H9 (cell line): ENCODE measurements around the gene SRXN1. TPM values are rescaled to one million over a fixed set of nuclear protein-coding genes. Genes with fewer than 3 reads are reported as not detected.

Experiments used
- DNase-seq: peaks from one replicate; pipeline ENCODE4 v3.0.0-alpha.2; 2017
- H2AFZ ChIP-seq: one replicate; pipeline ENCODE4 v1.6.1; 2013; ENCODE audit warnings: mild to moderate bottlenecking, low read length, control low read depth, moderate library complexity
- H2AK5ac ChIP-seq: 2 replicates; pipeline ENCODE4 v1.6.1; 2013; ENCODE audit warnings: low read length, control low read depth, mixed read lengths; ENCODE audit not compliant: insufficient read length
- H2BK120ac ChIP-seq: one replicate; pipeline ENCODE4 v1.6.1; 2013; ENCODE audit warnings: low read depth, mild to moderate bottlenecking, low read length, control low read depth, inconsistent platforms; ENCODE audit not compliant: poor library complexity, severe bottlenecking
- H2BK12ac ChIP-seq: 2 replicates; pipeline ENCODE4 v1.6.1; 2013; ENCODE audit warnings: low read length, control low read depth, mixed read lengths, low read depth; ENCODE audit not compliant: insufficient read length
- H2BK15ac ChIP-seq: 2 replicates; pipeline ENCODE4 v1.6.1; 2013; ENCODE audit warnings: low read depth, low read length, control low read depth
- H2BK20ac ChIP-seq: one replicate; pipeline ENCODE4 v1.6.1; 2013; ENCODE audit warnings: low read depth, mild to moderate bottlenecking, low read length, control low read depth, inconsistent platforms; ENCODE audit not compliant: poor library complexity, severe bottlenecking
- H2BK5ac ChIP-seq: 2 replicates; pipeline ENCODE4 v1.6.1; 2013; ENCODE audit warnings: low read length, control low read depth, mixed read lengths; ENCODE audit not compliant: insufficient read length
- H3K14ac ChIP-seq: 2 replicates; pipeline ENCODE4 v1.6.1; 2013; ENCODE audit warnings: low read length, control low read depth; ENCODE audit not compliant: insufficient read depth
- H3K18ac ChIP-seq: 2 replicates; pipeline ENCODE4 v1.6.1; 2013; ENCODE audit warnings: low read depth, mild to moderate bottlenecking, mixed read lengths, low read length, control low read depth; ENCODE audit not compliant: insufficient read length
- H3K23ac ChIP-seq: 2 replicates; pipeline ENCODE4 v1.6.1; 2013; ENCODE audit warnings: low read length, control low read depth, mixed read lengths, low read depth; ENCODE audit not compliant: insufficient read length
- H3K23me2 ChIP-seq: 2 replicates; pipeline ENCODE4 v1.6.1; 2013; ENCODE audit warnings: low read depth, mild to moderate bottlenecking, mixed read lengths, low read length, control low read depth; ENCODE audit not compliant: insufficient read length, poor library complexity, severe bottlenecking
- H3K27ac ChIP-seq: 2 replicates; pipeline ENCODE4 v1.5.1; 2013; ENCODE audit warnings: low read length, control low read depth, mixed read lengths, low read depth; ENCODE audit not compliant: insufficient read length
- H3K27me3 ChIP-seq: 2 replicates; pipeline ENCODE4 v1.6.1; 2013; ENCODE audit warnings: low read length, control low read depth, inconsistent platforms; ENCODE audit not compliant: insufficient read depth
- H3K4ac ChIP-seq: 2 replicates; pipeline ENCODE4 v1.6.1; 2013; ENCODE audit warnings: low read depth, mild to moderate bottlenecking, control low read depth, inconsistent platforms, low read length, moderate library complexity
- H3K4me1 ChIP-seq: 2 replicates; pipeline ENCODE4 v1.6.1; 2013; ENCODE audit warnings: low read length, control low read depth, inconsistent platforms; ENCODE audit not compliant: insufficient read depth
- H3K4me2 ChIP-seq: 2 replicates; pipeline ENCODE4 v1.6.1; 2013; ENCODE audit warnings: low read length, control low read depth, mixed read lengths; ENCODE audit not compliant: insufficient read length, insufficient read depth
- H3K56ac ChIP-seq: 2 replicates; pipeline ENCODE4 v1.6.1; 2013; ENCODE audit warnings: low read depth, mild to moderate bottlenecking, mixed read lengths, low read length, control low read depth; ENCODE audit not compliant: insufficient read length
- H3K79me1 ChIP-seq: 2 replicates; pipeline ENCODE4 v1.6.1; 2013; ENCODE audit warnings: low read depth, mild to moderate bottlenecking, moderate library complexity, low read length, control low read depth, inconsistent platforms; ENCODE audit not compliant: insufficient read depth, poor library complexity, severe bottlenecking
- H3K79me2 ChIP-seq: 2 replicates; pipeline ENCODE4 v1.6.1; 2013; ENCODE audit warnings: low read length, control low read depth, inconsistent platforms; ENCODE audit not compliant: insufficient read depth
- H3K9ac ChIP-seq: 2 replicates; pipeline ENCODE4 v1.6.1; 2013; ENCODE audit warnings: low read length, control low read depth, mixed read lengths; ENCODE audit not compliant: insufficient read length; ENCODE audit errors: extremely low read depth
- H3K9me3 ChIP-seq: one replicate; pipeline ENCODE4 v1.6.1; 2013; ENCODE audit warnings: low read depth, low read length, inconsistent platforms; ENCODE audit not compliant: control insufficient read depth
- H3T11ph ChIP-seq: one replicate; pipeline ENCODE4 v1.6.1; 2013; ENCODE audit warnings: mild to moderate bottlenecking, low read length, control low read depth, inconsistent platforms
- H4K20me1 ChIP-seq: one replicate; pipeline ENCODE4 v1.6.1; 2013; ENCODE audit not compliant: control insufficient read depth, insufficient read length, insufficient read depth
- H4K5ac ChIP-seq: 2 replicates; pipeline ENCODE4 v1.6.1; 2013; ENCODE audit warnings: low read depth, mild to moderate bottlenecking, mixed read lengths, low read length, control low read depth; ENCODE audit not compliant: insufficient read length
- H4K8ac ChIP-seq: replicated peaks from 2 replicates; pipeline ENCODE4 v1.6.1; 2013; ENCODE audit warnings: low read length, control low read depth, mixed read lengths, low read depth; ENCODE audit not compliant: insufficient read length
- H4K91ac ChIP-seq: 2 replicates; pipeline ENCODE4 v1.6.1; 2013; ENCODE audit warnings: low read depth, mild to moderate bottlenecking, moderate library complexity, mixed read lengths, low read length, control low read depth; ENCODE audit not compliant: insufficient read length
- H3K27ac Mint-ChIP-seq, 3 experiments: 2 replicates in 2 of 3; 3 replicates in 1 of 3; pipeline ENCODE4 v1.8.0; 2020 to 2021; ENCODE audit warnings: mixed read lengths in 3 of 3, mild to moderate bottlenecking in 1 of 3, moderate library complexity in 1 of 3
- H3K27me3 Mint-ChIP-seq: 2 replicates; pipeline ENCODE4 v1.8.0; 2021; ENCODE audit warnings: low read depth, mild to moderate bottlenecking, moderate library complexity, mixed read lengths
- H3K36me3 Mint-ChIP-seq, 3 experiments: 2 replicates in 2 of 3; 3 replicates in 1 of 3; pipeline ENCODE4 v1.8.0; 2020 to 2021; ENCODE audit warnings: low read depth in 3 of 3, mixed read lengths in 3 of 3; ENCODE audit not compliant: insufficient read depth in 1 of 3
- H3K4me1 Mint-ChIP-seq, 2 experiments: 2 replicates each; pipeline ENCODE4 v1.8.0; 2020; ENCODE audit warnings: mixed read lengths in 2 of 2
- H3K4me3 Mint-ChIP-seq, 2 experiments: 2 replicates in 1 of 2; 3 replicates in 1 of 2; pipeline ENCODE4 v1.8.0; 2020 to 2021; ENCODE audit warnings: mild to moderate bottlenecking in 2 of 2, mixed read lengths in 2 of 2, moderate library complexity in 1 of 2
- H3K9me3 Mint-ChIP-seq, 2 experiments: 2 replicates in 1 of 2; 3 replicates in 1 of 2; pipeline ENCODE4 v1.8.0; 2020; ENCODE audit warnings: mild to moderate bottlenecking in 2 of 2, mixed read lengths in 2 of 2, moderate library complexity in 1 of 2
- WGBS: extraction: QIAGEN DNeasy Blood & Tissue Kit; methylation state at CpG from one replicate; pipeline ENCODE4 v1.1.7; 2013; ENCODE audit warnings: missing lambda C conversion rate, low lambda C conversion rate, mixed read lengths; ENCODE audit not compliant: insufficient read length; ENCODE audit errors: extremely low coverage; 5-methylcytosine and 5-hydroxymethylcytosine counted together
- total RNA-seq: library from RNA; stranded (reverse); gene quantifications from 2 replicates; pipeline ENCODE4 v1.2.1, GENCODE V29; 2021
- TF ChIP-seq, protein P1 (sequence below): fragments of 200-600 bp; sonication (generic); conservative IDR thresholded peaks from 3 replicates; pipeline ENCODE4 v1.8.0; 2021; ENCODE audit warnings: antibody characterized with exemption, mild to moderate bottlenecking

Gene SRXN1
- total RNA-seq, 1 experiment from 2014 or later = 25.7 TPM

- Mint-ChIP-seq H3K27ac (peak overlapping the region in 2 of 3 experiments; percentile 29 to 91; a peak in 3 of 7 replicates), H3K4me1 (peaks cover 9 to 15% of the 10 kb centered on the region in 2 experiments), H3K27me3 (peaks cover 8% of the 10 kb centered on the region), H3K4me3 (peak overlapping the region in 1 of 2 experiments; percentile 3; a peak in 1 of 5 replicates), H3K36me3 (no peaks in the 10 kb centered on the region), H3K9me3 (peaks cover 0 to 4% of the 10 kb centered on the region in 2 experiments; a peak in 3 of 5 replicates)
- H4K5ac ChIP-seq = no peak overlapping the region
- H3K79me1 ChIP-seq = no peaks in the 10 kb centered on the region
- H3K27me3 ChIP-seq = no peaks in the 10 kb centered on the region
- no peak overlapping the region for H3K4ac ChIP-seq
- H3K14ac ChIP-seq = no peak overlapping the region
- no peak overlapping the region for H2BK120ac ChIP-seq
- no peak overlapping the region for H2BK5ac ChIP-seq
- no peaks in the 10 kb centered on the region for H3K23me2 ChIP-seq
- H3K4me1 ChIP-seq = no peaks in the 10 kb centered on the region; the same call in 1 of the 2 replicates
- no peaks in the 10 kb centered on the region for H4K20me1 ChIP-seq
- peak; percentile 77 for DNase-seq
- no peaks in the 10 kb centered on the region for H3K79me2 ChIP-seq
- H4K8ac ChIP-seq = no peak overlapping the region
- no peak overlapping the region for H2BK12ac ChIP-seq
- H3K23ac ChIP-seq = no peak overlapping the region
- no peak overlapping the region for H2BK15ac ChIP-seq
- H4K91ac ChIP-seq = no peak overlapping the region
- H3K18ac ChIP-seq = no peak overlapping the region
- H2AK5ac ChIP-seq = no peak overlapping the region
- H3T11ph ChIP-seq = no peak overlapping the region
- no peaks in the 10 kb centered on the region for H3K9me3 ChIP-seq
- WGBS = no CpG with 5 or more reads among the region's 12 CpGs
- H3K9ac ChIP-seq = no peak overlapping the region
- H2AFZ ChIP-seq = no peak overlapping the region
- no peak overlapping the region for H3K56ac ChIP-seq
- H3K4me2 ChIP-seq = no peak overlapping the region
- TF ChIP-seq, protein P1, sequence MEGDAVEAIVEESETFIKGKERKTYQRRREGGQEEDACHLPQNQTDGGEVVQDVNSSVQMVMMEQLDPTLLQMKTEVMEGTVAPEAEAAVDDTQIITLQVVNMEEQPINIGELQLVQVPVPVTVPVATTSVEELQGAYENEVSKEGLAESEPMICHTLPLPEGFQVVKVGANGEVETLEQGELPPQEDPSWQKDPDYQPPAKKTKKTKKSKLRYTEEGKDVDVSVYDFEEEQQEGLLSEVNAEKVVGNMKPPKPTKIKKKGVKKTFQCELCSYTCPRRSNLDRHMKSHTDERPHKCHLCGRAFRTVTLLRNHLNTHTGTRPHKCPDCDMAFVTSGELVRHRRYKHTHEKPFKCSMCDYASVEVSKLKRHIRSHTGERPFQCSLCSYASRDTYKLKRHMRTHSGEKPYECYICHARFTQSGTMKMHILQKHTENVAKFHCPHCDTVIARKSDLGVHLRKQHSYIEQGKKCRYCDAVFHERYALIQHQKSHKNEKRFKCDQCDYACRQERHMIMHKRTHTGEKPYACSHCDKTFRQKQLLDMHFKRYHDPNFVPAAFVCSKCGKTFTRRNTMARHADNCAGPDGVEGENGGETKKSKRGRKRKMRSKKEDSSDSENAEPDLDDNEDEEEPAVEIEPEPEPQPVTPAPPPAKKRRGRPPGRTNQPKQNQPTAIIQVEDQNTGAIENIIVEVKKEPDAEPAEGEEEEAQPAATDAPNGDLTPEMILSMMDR = no peak
- no peak overlapping the region for H2BK20ac ChIP-seq
- no peak overlapping the region for H3K27ac ChIP-seq
These were observed 11.5 kb downstream of the SRXN1 start for GRCh38 chr20:641516-641875.
